Measurements from ENCODE around the gene EYA2.

The EYA2 gene

GRCh38 chr20:46948081-46948480 is 53.4 kb downstream of the EYA2 start:
- in situ Hi-C loops (cut with MboI; ENCODE audit: low sequenced_read_pairs, unreplicated experiment), result no loop called here
- no peak for TF ChIP-seq CTCF (IDR thresholded peaks at IDR 0.05; ENCODE audit: borderline replicate concordance, control extremely low read depth, extremely low read depth, insufficient read depth, missing control alignments)

GRCh38 chr20:46951405-46951804 is 56.8 kb downstream of the EYA2 start:
- in situ Hi-C loops (cut with MboI; ENCODE audit: low sequenced_read_pairs, unreplicated experiment), result no loop called here
- no peak for DNase-seq (ENCODE audit: low spot score)
- TF ChIP-seq CTCF (IDR thresholded peaks at IDR 0.05; ENCODE audit: borderline replicate concordance, control extremely low read depth, extremely low read depth, insufficient read depth, missing control alignments), result no peak

More at GRCh38 chr20:46948081-46948480, 53.4 kb downstream of the EYA2 start:
- no peak for DNase-seq (ENCODE audit: low spot score)

- in situ Hi-C loops (cut with MboI; ENCODE audit: low sequenced_read_pairs, unreplicated experiment), result no loop called here
- DNase-seq (ENCODE audit: low spot score), result no peak
- no peak for TF ChIP-seq CTCF (IDR thresholded peaks at IDR 0.05; ENCODE audit: borderline replicate concordance, control extremely low read depth, extremely low read depth, insufficient read depth, missing control alignments)
Observed at GRCh38 chr20:46951840-46952497, 57.3 kb downstream of the EYA2 start.

- in situ Hi-C loops (cut with MboI; ENCODE audit: low sequenced_read_pairs, unreplicated experiment), result no loop called here
- no peak for DNase-seq (ENCODE audit: low spot score)
- no peak for TF ChIP-seq CTCF (IDR thresholded peaks at IDR 0.05; ENCODE audit: borderline replicate concordance, control extremely low read depth, extremely low read depth, insufficient read depth, missing control alignments)
Observed at GRCh38 chr20:46953596-46953995, 59.0 kb downstream of the EYA2 start.

- no peak for TF ChIP-seq CTCF (IDR thresholded peaks at IDR 0.05; ENCODE audit: borderline replicate concordance, control extremely low read depth, extremely low read depth, insufficient read depth, missing control alignments)
- in situ Hi-C loops (cut with MboI; ENCODE audit: low sequenced_read_pairs, unreplicated experiment), result no loop called here
- no peak for DNase-seq (ENCODE audit: low spot score)
Observed at GRCh38 chr20:46954490-46955038, 59.9 kb downstream of the EYA2 start.

- no peak for TF ChIP-seq CTCF (IDR thresholded peaks at IDR 0.05; ENCODE audit: borderline replicate concordance, control extremely low read depth, extremely low read depth, insufficient read depth, missing control alignments)
- no peak for DNase-seq (ENCODE audit: low spot score)
- in situ Hi-C loops (cut with MboI; ENCODE audit: low sequenced_read_pairs, unreplicated experiment), result no loop called here
Observed at GRCh38 chr20:46955601-46956556, 61.2 kb downstream of the EYA2 start.

Measured in GM13976 (cell line).